OCI-LY1 (cell line): ENCODE data around the gene COX4I1.

Experiments used
- EZH2 ChIP-seq: fragments of 200-600 bp; sonication (generic), shearing (Covaris generic); IDR thresholded peaks from 2 replicates; pipeline ENCODE4 v1.8.0; 2017; ENCODE audit warnings: borderline replicate concordance, mixed run types, mild to moderate bottlenecking, antibody characterized with exemption, low read length, moderate library complexity, mixed read lengths
- TF ChIP-seq, protein P1 (sequence below): fragments of 200-600 bp; sonication (generic), shearing (Covaris generic); IDR thresholded peaks from 2 replicates; pipeline ENCODE4 v1.5.1; 2017; ENCODE audit warnings: mild to moderate bottlenecking, antibody characterized with exemption, low read length, moderate library complexity, mixed read lengths

GRCh38 chr16:85833219-85833920 lies 33.9 kb downstream of the COX4I1 start:
- TF ChIP-seq, protein P1, sequence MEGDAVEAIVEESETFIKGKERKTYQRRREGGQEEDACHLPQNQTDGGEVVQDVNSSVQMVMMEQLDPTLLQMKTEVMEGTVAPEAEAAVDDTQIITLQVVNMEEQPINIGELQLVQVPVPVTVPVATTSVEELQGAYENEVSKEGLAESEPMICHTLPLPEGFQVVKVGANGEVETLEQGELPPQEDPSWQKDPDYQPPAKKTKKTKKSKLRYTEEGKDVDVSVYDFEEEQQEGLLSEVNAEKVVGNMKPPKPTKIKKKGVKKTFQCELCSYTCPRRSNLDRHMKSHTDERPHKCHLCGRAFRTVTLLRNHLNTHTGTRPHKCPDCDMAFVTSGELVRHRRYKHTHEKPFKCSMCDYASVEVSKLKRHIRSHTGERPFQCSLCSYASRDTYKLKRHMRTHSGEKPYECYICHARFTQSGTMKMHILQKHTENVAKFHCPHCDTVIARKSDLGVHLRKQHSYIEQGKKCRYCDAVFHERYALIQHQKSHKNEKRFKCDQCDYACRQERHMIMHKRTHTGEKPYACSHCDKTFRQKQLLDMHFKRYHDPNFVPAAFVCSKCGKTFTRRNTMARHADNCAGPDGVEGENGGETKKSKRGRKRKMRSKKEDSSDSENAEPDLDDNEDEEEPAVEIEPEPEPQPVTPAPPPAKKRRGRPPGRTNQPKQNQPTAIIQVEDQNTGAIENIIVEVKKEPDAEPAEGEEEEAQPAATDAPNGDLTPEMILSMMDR, result no peak
- TF ChIP-seq EZH2, result no peak
